Measurements from ENCODE around the gene FAM78B. TPM values are rescaled to one million over a fixed set of nuclear protein-coding genes. Genes with fewer than 3 reads are reported as not detected.

FAM78B gene
- total and polyA plus RNA-seq, 10 of the 15 experiments (the other 5 are each of a cell fraction or from before 2014, with no cell fraction given), result 0.10 to 4.9 (median 1.6) TPM

GRCh38 chr1:166080967-166081870, 85.6 kb downstream of the FAM78B start:
- in situ Hi-C loops (cut with MboI) (no loop called here), intact Hi-C loops (cut with micrococcal nuclease; ENCODE audit: unreplicated experiment) (loop anchor here (5.0 kb wide), 1 partner anchor 204 kb away; no protein-coding TSS in a partner anchor)
- peaks cover 9% of the 10 kb centered on the region; the same call in 1 of the 2 replicates for H3K4me1 ChIP-seq (ENCODE audit: control insufficient read depth, insufficient read depth, low read length)
- no peak for FAIRE-seq
- ChIA-PET CTCF (no interaction called here), SMC1A (ENCODE audit: uncharacterized antibody, unreplicated experiment) (interaction anchor here (1.2 kb wide), 1 partner anchor 12 kb away, joined by 3 read pairs; no protein-coding TSS in a partner anchor), RAD21 (ENCODE audit: unreplicated experiment) (interaction anchor here (1.0 to 1.1 kb wide), 2 partner anchors 83 to 89 kb away, joined by 4 to 5 read pairs; no protein-coding TSS in a partner anchor), POLR2A (interaction anchor here (0.6 kb wide), 1 partner anchor 1852 kb away, joined by 3 read pairs; no protein-coding TSS in a partner anchor)
- H3K9ac ChIP-seq (ENCODE audit: control insufficient read depth, insufficient read depth, low read length), result no peak overlapping the region
- no peak for DNase-seq (ENCODE audit: low read depth, low spot score)
- H4K20me1 ChIP-seq (ENCODE audit: control insufficient read depth, insufficient read depth), result no peaks in the 10 kb centered on the region
- H3K79me2 ChIP-seq (ENCODE audit: control insufficient read depth, insufficient read depth, low read length), result no peaks in the 10 kb centered on the region
- H2AFZ ChIP-seq (ENCODE audit: control insufficient read depth, low read depth, low read length), result no peak overlapping the region
- no peaks in the 10 kb centered on the region; the same call in 2 of the 3 replicates for H3K9me3 ChIP-seq (replicated peaks; ENCODE audit: control insufficient read depth, insufficient read depth, low read length)
- H3K27ac ChIP-seq (ENCODE audit: control insufficient read depth, insufficient read depth), result no peak overlapping the region
- 55% methylated on average over 14 of the region's 14 CpGs for WGBS (ENCODE audit: insufficient coverage, insufficient replicate concordance, low lambda C conversion rate, missing lambda C conversion rate)
- no peaks in the 10 kb centered on the region for H3K27me3 ChIP-seq (replicated peaks in 1 of 2; ENCODE audit: control insufficient read depth in 2 of 2, insufficient read depth in 2 of 2, low read length in 1 of 2)
- H3K4me2 ChIP-seq (ENCODE audit: control insufficient read depth, insufficient read depth), result no peak overlapping the region
- no TSS peak for BruUV-seq (replicated peaks)
- no peak for TF ChIP-seq ZBED1 (IDR thresholded peaks at IDR 0.05; ENCODE audit: borderline replicate concordance)
- peak in 1 of 2 experiments; percentile 12; a peak in 1 of 3 replicates for TF ChIP-seq EGR1 (IDR thresholded peaks at IDR 0.05; ENCODE audit: borderline replicate concordance in 1 of 2, low read depth in 2 of 2, low read length in 2 of 2)
- no peak for TF ChIP-seq ZBTB4 (CRISPR knock-in tag; IDR thresholded peaks at IDR 0.05)
- TF ChIP-seq FOXK2 (IDR thresholded peaks at IDR 0.05), result no peak
- no peak for TF ChIP-seq CTCF (IDR thresholded peaks at IDR 0.05 in 2 of 3, conservative IDR thresholded peaks at IDR 0.05 in 1 of 3; ENCODE audit: control insufficient read depth in 2 of 3, extremely low read depth in 1 of 3, insufficient read depth in 1 of 3, low read depth in 3 of 3, low read length in 3 of 3)
- TF ChIP-seq RUNX3 (IDR thresholded peaks at IDR 0.05; ENCODE audit: low read length), result peak; percentile 61
- no peak for TF ChIP-seq ZNF217 (IDR thresholded peaks at IDR 0.05)
- TF ChIP-seq NRF1 (conservative IDR thresholded peaks at IDR 0.05; ENCODE audit: low read depth, low read length), result no peak
- TF ChIP-seq HSF1 (IDR thresholded peaks at IDR 0.05; ENCODE audit: low read depth, low read length), result no peak
- no peak for ATAC-seq
- H3K4me3 ChIP-seq, result no peak overlapping the region
- no peaks in the 10 kb centered on the region for H3K36me3 ChIP-seq (ENCODE audit: control insufficient read depth in 2 of 2, insufficient read depth in 2 of 2, low read length in 1 of 2)

Measured in GM12878 (cell line).